ENCODE data around the gene SFT2D1. TPM values are rescaled to one million over a fixed set of nuclear protein-coding genes. Genes with fewer than 3 reads are reported as not detected.

SFT2D1 gene
- total and polyA plus RNA-seq, 2 of the 4 experiments (the other 2 are of a cell fraction) = 10.2 to 45.8 TPM

GRCh38 chr6:166379103-166379586, 36.8 kb upstream of the SFT2D1 start:
- Histone ChIP-seq H2BK5ac (ENCODE audit: low read depth, low read length, poor library complexity, severe bottlenecking) (no peak overlapping the region), H2AK5ac (ENCODE audit: low read depth, low read length) (no peak overlapping the region), H3K4me1 (ENCODE audit: control insufficient read depth, insufficient read depth, low read length) (no peaks in the 10 kb centered on the region), H3K27ac (ENCODE audit: insufficient read depth, low read length) (no peak overlapping the region), H3K9me3 (ENCODE audit: control insufficient read depth, insufficient read depth, low read length) (no peaks in the 10 kb centered on the region), H3K23ac (ENCODE audit: low read depth, low read length) (no peak overlapping the region), H3K36me3 (ENCODE audit: control insufficient read depth, insufficient read depth, low read length) (no peaks in the 10 kb centered on the region), H2BK15ac (ENCODE audit: low read depth, low read length) (no peak overlapping the region), H4K20me1 (ENCODE audit: insufficient read depth, low read length) (no peaks in the 10 kb centered on the region), H3K14ac (replicated peaks; ENCODE audit: low read depth, low read length) (no peak overlapping the region), H2BK120ac (ENCODE audit: low read depth, low read length) (no peak overlapping the region), H4K5ac (ENCODE audit: low read depth, low read length) (no peak overlapping the region), H2AK9ac (replicated peaks; ENCODE audit: low read depth, low read length, poor library complexity) (no peak overlapping the region), H4K8ac (ENCODE audit: low read depth in 2 of 2, low read length in 2 of 2) (no peak overlapping the region), H3K9me1 (ENCODE audit: insufficient read depth, low read length) (no peaks in the 10 kb centered on the region), H3K56ac (ENCODE audit: extremely low read depth, insufficient read depth, low read length) (no peak overlapping the region), H3K9ac (ENCODE audit: low read depth, low read length) (no peak overlapping the region), H2AFZ (replicated peaks; ENCODE audit: low read length, poor library complexity) (no peak overlapping the region), H3K4me3 (ENCODE audit: insufficient read depth, low read depth, low read length) (no peak overlapping the region), H2BK20ac (ENCODE audit: low read depth, low read length) (no peak overlapping the region), H3K18ac (ENCODE audit: low read depth, low read length) (no peak overlapping the region), H4K91ac (ENCODE audit: insufficient read depth, low read depth, low read length) (no peak overlapping the region), H3K27me3 (ENCODE audit: control insufficient read depth, insufficient read depth, low read length) (no peaks in the 10 kb centered on the region), H3K79me1 (ENCODE audit: low read depth in 1 of 2, low read length in 2 of 2) (peaks cover 0 to 5% of the 10 kb centered on the region in 2 experiments; a peak in 2 of 4 replicates), H3K4me2 (ENCODE audit: low read depth, low read length) (no peak overlapping the region), H3K4ac (ENCODE audit: low read depth, low read length) (no peak overlapping the region)
- WGBS, 2 experiments (ENCODE audit: extremely low coverage in 2 of 2, insufficient read length in 1 of 2) = no CpG with 5 or more reads among the region's 1 CpG
- ATAC-seq (ENCODE audit: low read depth) (no peak), DNase-seq (no peak)
- TF ChIP-seq, protein P1, sequence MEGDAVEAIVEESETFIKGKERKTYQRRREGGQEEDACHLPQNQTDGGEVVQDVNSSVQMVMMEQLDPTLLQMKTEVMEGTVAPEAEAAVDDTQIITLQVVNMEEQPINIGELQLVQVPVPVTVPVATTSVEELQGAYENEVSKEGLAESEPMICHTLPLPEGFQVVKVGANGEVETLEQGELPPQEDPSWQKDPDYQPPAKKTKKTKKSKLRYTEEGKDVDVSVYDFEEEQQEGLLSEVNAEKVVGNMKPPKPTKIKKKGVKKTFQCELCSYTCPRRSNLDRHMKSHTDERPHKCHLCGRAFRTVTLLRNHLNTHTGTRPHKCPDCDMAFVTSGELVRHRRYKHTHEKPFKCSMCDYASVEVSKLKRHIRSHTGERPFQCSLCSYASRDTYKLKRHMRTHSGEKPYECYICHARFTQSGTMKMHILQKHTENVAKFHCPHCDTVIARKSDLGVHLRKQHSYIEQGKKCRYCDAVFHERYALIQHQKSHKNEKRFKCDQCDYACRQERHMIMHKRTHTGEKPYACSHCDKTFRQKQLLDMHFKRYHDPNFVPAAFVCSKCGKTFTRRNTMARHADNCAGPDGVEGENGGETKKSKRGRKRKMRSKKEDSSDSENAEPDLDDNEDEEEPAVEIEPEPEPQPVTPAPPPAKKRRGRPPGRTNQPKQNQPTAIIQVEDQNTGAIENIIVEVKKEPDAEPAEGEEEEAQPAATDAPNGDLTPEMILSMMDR (conservative IDR thresholded peaks at IDR 0.05; ENCODE audit: low read depth, low read length) = no peak
- TF ChIP-seq RAD21 (IDR thresholded peaks at IDR 0.05; ENCODE audit: low read length) (no peak), RCOR1 (IDR thresholded peaks at IDR 0.05; ENCODE audit: insufficient replicate concordance, low read length) (no peak), BHLHE40 (IDR thresholded peaks at IDR 0.05; ENCODE audit: low read depth, low read length) (no peak), NFE2L2 (IDR thresholded peaks at IDR 0.05; ENCODE audit: low read depth, low read length) (no peak), RFX5 (IDR thresholded peaks at IDR 0.05; ENCODE audit: low read depth, low read length) (no peak), MAFK (IDR thresholded peaks at IDR 0.05; ENCODE audit: low read depth, low read length) (no peak), FOS (IDR thresholded peaks at IDR 0.05; ENCODE audit: low read depth, low read length) (no peak), POLR2A (IDR thresholded peaks at IDR 0.05; ENCODE audit: low read depth, low read length) (no peak), USF2 (IDR thresholded peaks at IDR 0.05; ENCODE audit: low read depth, low read length) (no peak), CEBPB (IDR thresholded peaks at IDR 0.05; ENCODE audit: low read depth, low read length) (no peak), SMC3 (IDR thresholded peaks at IDR 0.05; ENCODE audit: low read depth, low read length) (no peak)
- TF ChIP-seq, protein P2, sequence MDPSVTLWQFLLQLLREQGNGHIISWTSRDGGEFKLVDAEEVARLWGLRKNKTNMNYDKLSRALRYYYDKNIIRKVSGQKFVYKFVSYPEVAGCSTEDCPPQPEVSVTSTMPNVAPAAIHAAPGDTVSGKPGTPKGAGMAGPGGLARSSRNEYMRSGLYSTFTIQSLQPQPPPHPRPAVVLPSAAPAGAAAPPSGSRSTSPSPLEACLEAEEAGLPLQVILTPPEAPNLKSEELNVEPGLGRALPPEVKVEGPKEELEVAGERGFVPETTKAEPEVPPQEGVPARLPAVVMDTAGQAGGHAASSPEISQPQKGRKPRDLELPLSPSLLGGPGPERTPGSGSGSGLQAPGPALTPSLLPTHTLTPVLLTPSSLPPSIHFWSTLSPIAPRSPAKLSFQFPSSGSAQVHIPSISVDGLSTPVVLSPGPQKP (IDR thresholded peaks at IDR 0.05; ENCODE audit: borderline replicate concordance, low read depth, low read length) = no peak
- BruUV-seq (replicated peaks) = no TSS peak
- dilution Hi-C loops (cut with HindIII; ENCODE audit: low sequenced_read_pairs, unreplicated experiment) (no loop called here), intact Hi-C loops (cut with micrococcal nuclease) (no loop called here), in situ Hi-C loops (cut with MboI; ENCODE audit: low sequenced_read_pairs) (no loop called here)
- CTCF ChIA-PET = interaction anchor here (0.9 kb wide), 1 partner anchor 66 kb away, joined by 3 read pairs; no protein-coding TSS in a partner anchor
- POLR2A ChIA-PET (ENCODE audit: unreplicated experiment) = no interaction called here
